Ramos (cell line): ENCODE results near the gene B4GALT5.
"Not testable (repeated sequence)": the region's sequence is repeated elsewhere in the genome, so short reads cannot be mapped to it uniquely, and the experiment has no call there.

Experiments
- in situ Hi-C: fragments of 300-500 bp; cut with MboI; formaldehyde crosslinking; loops from one replicate; pipeline ENCODE4 v1.14.3; 2022; ENCODE audit warnings: low sequenced_read_pairs; ENCODE audit not compliant: unreplicated experiment

Gene B4GALT5, protein sequence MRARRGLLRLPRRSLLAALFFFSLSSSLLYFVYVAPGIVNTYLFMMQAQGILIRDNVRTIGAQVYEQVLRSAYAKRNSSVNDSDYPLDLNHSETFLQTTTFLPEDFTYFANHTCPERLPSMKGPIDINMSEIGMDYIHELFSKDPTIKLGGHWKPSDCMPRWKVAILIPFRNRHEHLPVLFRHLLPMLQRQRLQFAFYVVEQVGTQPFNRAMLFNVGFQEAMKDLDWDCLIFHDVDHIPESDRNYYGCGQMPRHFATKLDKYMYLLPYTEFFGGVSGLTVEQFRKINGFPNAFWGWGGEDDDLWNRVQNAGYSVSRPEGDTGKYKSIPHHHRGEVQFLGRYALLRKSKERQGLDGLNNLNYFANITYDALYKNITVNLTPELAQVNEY

DNA sequence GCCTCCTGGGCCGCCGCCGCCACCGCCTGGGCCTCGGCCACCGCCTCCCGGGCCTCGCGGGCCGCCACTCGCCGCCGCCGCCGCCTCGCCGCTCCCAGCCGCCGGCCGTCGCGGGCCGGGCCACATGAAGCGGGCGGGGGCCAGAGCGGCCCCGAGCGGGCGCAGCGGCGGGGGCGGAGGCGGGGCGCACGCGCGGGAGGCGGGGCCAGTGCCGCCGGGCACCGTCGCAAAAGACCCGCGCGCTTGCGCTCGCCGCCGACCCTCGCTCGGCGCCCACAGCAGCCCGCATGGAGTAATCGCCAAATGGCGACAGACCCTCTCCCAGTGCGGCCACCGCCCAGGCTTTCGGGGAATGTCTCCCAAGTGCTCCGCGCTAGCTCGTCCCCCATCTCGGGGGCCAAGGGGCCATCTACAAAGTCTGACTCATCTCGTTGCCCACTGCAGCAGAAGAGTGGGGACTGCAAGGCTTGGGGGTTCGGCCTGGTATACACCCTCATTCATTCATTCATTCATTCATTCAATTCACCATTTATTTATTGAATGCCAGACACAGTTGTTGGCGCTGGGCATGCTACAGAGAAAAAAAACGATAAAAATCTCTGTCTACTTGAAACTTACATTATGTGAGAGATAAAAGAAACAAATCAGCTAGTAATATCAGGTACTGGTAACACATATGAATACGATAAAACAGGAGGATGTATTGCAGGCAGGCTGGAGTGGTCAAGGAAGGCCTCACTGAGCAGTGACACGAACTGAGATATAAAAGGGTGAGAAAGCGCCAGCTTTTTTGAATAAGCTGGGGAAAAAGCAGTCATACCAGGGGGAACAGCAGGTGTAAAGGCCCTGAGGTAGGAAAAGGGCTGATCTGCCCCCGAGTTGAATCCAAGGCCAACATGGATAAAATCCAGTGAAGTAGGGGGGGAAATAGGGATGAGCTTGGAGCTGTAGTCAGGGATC lies at the start of gene B4GALT5:
Gene B4GALT5, minus strand, starts transcription at position 126 of the 960 bp plus-strand sequence. CDS start 188 bp downstream, outside the sequence.
- in situ Hi-C loops: no loop called here

- in situ Hi-C loops: no loop called here
These were observed 49.5 kb upstream of the B4GALT5 start for GRCh38 chr20:49762940-49763766.

- in situ Hi-C loops: not testable (repeated sequence)
These were observed 48.2 kb upstream of the B4GALT5 start for GRCh38 chr20:49761888-49762287.

- in situ Hi-C loops: no loop called here
These were observed 45.7 kb upstream of the B4GALT5 start for GRCh38 chr20:49759266-49759950.

DNA sequence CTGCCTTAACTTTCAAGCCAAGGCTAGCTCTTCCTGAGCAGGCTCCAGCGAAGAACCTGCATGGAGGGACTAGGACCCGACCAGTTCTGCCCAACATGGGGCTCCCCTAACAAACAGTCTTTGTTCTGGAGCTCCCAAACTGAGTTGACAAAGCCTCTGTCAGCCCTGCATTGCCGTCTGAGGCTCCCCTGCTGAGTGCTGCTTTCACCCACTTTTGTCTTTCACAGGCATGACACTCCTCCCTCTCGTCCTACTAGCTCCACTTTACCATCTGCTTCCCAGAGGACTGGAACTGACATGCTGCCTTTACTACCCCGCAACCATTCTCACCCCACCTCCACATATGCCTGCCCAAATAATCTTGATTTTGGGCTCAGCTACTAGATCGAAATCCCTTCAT lies 45.1 kb upstream of the B4GALT5 start:
- in situ Hi-C loops: no loop called here

GRCh38 chr20:49757597-49757996 lies 43.9 kb upstream of the B4GALT5 start:
- in situ Hi-C loops: no loop called here

DNA sequence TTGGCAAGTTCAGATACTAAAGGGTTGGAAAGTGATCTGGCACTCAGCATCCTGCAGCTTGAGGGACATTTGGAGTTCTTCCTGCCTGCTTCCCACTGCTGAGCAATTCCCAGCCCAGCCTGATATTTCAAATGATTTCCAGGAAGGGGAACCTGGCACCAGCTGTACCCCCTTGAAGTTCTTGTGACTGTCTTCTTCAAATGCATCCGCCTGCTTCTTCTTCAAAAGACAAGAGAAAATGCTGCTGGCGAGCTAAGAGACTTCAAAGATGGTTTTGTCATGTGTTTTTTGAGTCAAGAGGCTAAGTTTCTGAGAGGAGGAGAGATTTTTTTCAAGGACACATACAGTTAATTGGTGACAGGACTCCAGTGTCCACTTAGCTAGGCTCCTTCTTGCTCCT lies 42.6 kb upstream of the B4GALT5 start:
- in situ Hi-C loops: no loop called here

DNA sequence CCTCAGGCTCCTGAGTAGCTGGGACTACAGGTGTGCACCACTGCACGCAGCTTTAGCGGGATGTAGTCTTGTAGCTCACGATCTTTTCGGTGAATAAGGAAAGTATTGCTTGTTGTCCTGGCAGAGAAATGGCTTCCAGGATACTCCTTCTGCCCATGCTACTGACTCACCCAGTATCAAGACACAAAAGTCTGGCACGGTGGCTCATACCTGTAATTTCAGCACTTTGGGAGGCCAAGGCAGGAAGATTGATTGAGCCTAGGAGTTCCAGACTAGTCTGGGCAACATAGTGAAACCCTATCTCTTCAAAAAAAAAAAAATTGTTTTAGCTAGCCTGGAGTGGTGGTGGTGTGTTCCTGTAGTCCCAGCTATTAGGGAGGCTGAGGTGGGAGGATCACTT lies 40.9 kb upstream of the B4GALT5 start:
- in situ Hi-C loops: no loop called here

GRCh38 chr20:49753133-49753532 lies 39.5 kb upstream of the B4GALT5 start:
- in situ Hi-C loops: no loop called here

GRCh38 chr20:49752201-49752903 lies 38.7 kb upstream of the B4GALT5 start:
- in situ Hi-C loops: no loop called here

- in situ Hi-C loops: no loop called here
These were observed 37.7 kb upstream of the B4GALT5 start for GRCh38 chr20:49751397-49751736.

DNA sequence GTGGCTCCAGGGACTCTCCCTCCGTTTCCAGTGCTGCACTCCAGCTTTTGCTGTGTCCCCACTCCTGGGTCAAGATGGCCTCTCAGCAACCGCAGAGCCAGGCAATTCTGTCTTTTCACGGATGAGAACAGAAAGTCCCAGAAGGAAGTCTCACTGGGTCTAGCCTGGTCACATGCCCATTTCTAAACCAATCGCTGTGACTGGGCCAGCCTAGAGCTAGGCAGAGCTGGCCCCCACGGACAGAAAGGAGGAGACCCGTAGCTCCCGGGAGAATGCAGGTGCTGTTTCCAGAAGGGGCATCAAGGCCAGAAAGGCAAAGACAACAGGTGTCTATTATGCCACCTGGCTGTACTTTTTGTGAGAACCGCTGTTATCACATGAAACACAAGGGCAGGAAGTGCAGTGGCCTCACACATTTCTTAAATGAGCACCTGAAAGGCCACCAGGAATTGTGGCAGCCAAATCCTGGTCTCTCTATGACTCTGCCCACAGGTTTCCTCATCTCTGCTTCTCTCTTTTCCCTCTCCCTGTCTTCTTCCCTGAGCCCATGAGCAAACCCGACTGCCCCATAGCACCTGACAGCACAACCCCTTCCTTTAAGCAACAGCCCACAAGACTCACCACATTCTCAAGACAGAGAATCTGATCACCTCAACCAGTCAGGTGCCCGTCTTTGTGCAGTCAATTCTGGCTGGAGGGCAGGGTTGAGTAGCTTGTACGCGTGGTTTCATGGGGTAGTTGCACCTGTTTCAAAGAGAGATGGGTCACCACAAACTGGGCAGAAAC lies 37.1 kb upstream of the B4GALT5 start:
- in situ Hi-C loops: no loop called here

DNA sequence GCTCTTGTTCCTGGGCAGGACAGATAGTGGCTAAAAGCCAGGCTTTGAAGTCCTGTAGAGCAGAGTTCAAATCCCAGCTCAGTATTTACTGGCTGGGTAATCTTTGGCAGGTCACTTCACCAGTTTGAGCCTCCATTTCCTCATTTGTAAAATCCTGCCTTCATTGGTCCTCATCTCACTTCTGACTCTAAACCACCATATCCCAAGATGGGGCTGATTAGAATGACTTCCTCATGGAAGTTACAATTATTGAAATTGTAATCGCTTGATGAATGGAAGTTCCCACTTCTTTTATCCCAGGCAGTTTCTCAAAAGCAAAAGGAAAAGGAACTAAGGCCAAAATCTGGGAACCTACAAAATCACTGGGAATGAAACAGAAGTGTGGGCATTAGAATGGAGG lies 35.9 kb upstream of the B4GALT5 start:
- in situ Hi-C loops: no loop called here

DNA sequence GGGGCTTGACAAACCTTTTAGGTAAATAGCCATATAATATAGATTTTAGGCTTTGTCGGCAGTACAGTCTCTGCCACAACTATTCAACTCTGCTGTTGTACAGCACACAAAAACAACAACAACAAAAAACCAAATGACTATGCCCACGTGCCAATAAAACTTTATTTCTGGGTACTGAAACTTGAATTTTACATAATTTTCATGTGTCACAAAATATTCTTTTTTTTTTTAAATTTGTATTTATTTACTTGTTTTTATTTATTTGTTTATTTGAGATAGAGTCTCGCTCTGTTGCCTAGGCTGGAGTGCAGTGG lies 34.8 kb upstream of the B4GALT5 start:
- in situ Hi-C loops: no loop called here

GRCh38 chr20:49747707-49748524 lies 34.2 kb upstream of the B4GALT5 start:
- in situ Hi-C loops: no loop called here

- in situ Hi-C loops: no loop called here
These were observed 29.3 kb upstream of the B4GALT5 start for GRCh38 chr20:49742948-49743347.

- in situ Hi-C loops: no loop called here
These were observed 28.3 kb upstream of the B4GALT5 start for GRCh38 chr20:49741977-49742376.

DNA sequence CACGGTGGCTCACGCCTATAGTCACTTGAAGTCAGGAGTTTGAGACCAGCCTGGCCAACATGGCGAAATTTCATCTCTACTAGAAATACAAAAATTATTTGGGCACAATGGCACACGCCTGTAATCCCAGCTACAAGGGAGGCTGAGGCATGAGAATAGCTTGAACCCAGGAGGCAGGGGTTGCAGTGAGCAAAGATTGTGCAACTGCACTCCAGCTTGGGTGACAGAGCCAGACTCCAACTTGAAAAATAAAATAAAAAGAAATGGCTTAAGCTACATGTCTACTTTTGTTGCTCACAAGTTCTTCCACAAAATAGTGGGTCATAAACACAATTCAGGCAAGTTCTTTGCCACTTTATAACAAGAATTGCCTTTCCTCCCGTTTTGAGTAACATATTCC lies 27.1 kb upstream of the B4GALT5 start:
- in situ Hi-C loops: no loop called here
